SK-N-SH treated with all-trans-retinoic acid at 6 μM for 48 hours (cell line): ENCODE data around the gene TRAF3IP3.

Experiments used
- ATAC-seq: fragments of 200-7000 bp; cut with Tn5 transposase; 3 replicates; pipeline ENCODE4 v1.9.1; 2020; ENCODE audit warnings: mild to moderate bottlenecking, moderate library complexity
- ARNTL ChIP-seq: fragments of 450-650 bp; formaldehyde crosslinking; IDR thresholded peaks from 2 replicates; pipeline ENCODE4 v1.5.0; 2020; ENCODE audit warnings: low read depth, mild to moderate bottlenecking, moderate library complexity, borderline replicate concordance
- BACH2 ChIP-seq: fragments of 250-450 bp; sonication (Bioruptor Pico); IDR thresholded peaks from 2 replicates; pipeline ENCODE4 v1.9.0; 2021; ENCODE audit warnings: mild to moderate bottlenecking, borderline replicate concordance
- CREB5 ChIP-seq: fragments of 250-450 bp; sonication (Bioruptor Pico); IDR thresholded peaks from 2 replicates; pipeline ENCODE4 v1.5.1; 2020; ENCODE audit warnings: low read depth, mild to moderate bottlenecking, moderate library complexity
- CSDC2 ChIP-seq: fragments of 250-450 bp; sonication (Bioruptor Pico); IDR thresholded peaks from 2 replicates; pipeline ENCODE4 v1.5.0; 2020; ENCODE audit warnings: mild to moderate bottlenecking, moderate library complexity
- CSRNP3 ChIP-seq: fragments of 250-450 bp; sonication (Bioruptor Pico); IDR thresholded peaks from 2 replicates; pipeline ENCODE4 v1.5.1; 2021; ENCODE audit warnings: mild to moderate bottlenecking, moderate library complexity
- GLIS3 ChIP-seq: fragments of 250-450 bp; sonication (Bioruptor Pico); IDR thresholded peaks from 2 replicates; pipeline ENCODE4 v1.5.0; 2020; ENCODE audit warnings: mild to moderate bottlenecking, moderate library complexity
- ISL1 ChIP-seq: fragments of 250-450 bp; sonication (Bioruptor Pico); IDR thresholded peaks from 2 replicates; pipeline ENCODE4 v2.1.2; 2022; ENCODE audit warnings: mild to moderate bottlenecking, moderate library complexity
- OSR1 ChIP-seq: fragments of 250-450 bp; sonication (Bioruptor Pico); IDR thresholded peaks from 2 replicates; pipeline ENCODE4 v1.8.0; 2022; ENCODE audit warnings: moderate library complexity, mild to moderate bottlenecking, inconsistent platforms
- PATZ1 ChIP-seq: fragments of 250-450 bp; sonication (Bioruptor Pico); IDR thresholded peaks from 2 replicates; pipeline ENCODE4 v1.8.0; 2020; ENCODE audit warnings: mild to moderate bottlenecking, moderate library complexity, borderline replicate concordance
- RARB ChIP-seq: fragments of 250-450 bp; sonication (Bioruptor Pico); IDR thresholded peaks from 2 replicates; pipeline ENCODE4 v1.8.0; 2021; ENCODE audit warnings: mild to moderate bottlenecking, moderate library complexity
- SNAI2 ChIP-seq: fragments of 250-450 bp; sonication (Bioruptor Pico); IDR thresholded peaks from 2 replicates; pipeline ENCODE4 v1.5.0; 2020; ENCODE audit warnings: mild to moderate bottlenecking, moderate library complexity
- TCF4 ChIP-seq: fragments of 250-450 bp; sonication (Bioruptor Pico); IDR thresholded peaks from 2 replicates; pipeline ENCODE4 v1.8.0; 2021; ENCODE audit warnings: mild to moderate bottlenecking, moderate library complexity, borderline replicate concordance
- TOX ChIP-seq: fragments of 250-450 bp; sonication (Bioruptor Pico); IDR thresholded peaks from 2 replicates; pipeline ENCODE4 v1.8.0; 2021; ENCODE audit warnings: mild to moderate bottlenecking, moderate library complexity, borderline replicate concordance
- ZC3H10 ChIP-seq: fragments of 250-450 bp; sonication (Bioruptor Pico); IDR thresholded peaks from 2 replicates; pipeline ENCODE4 v1.5.1; 2021; ENCODE audit warnings: mild to moderate bottlenecking, moderate library complexity
- ZFP3 ChIP-seq: fragments of 250-450 bp; sonication (Bioruptor Pico); IDR thresholded peaks from 2 replicates; pipeline ENCODE4 v1.5.0; 2020; ENCODE audit warnings: mild to moderate bottlenecking, moderate library complexity
- ZFP30 ChIP-seq: fragments of 450-650 bp; formaldehyde crosslinking; IDR thresholded peaks from 2 replicates; pipeline ENCODE4 v1.5.0; 2022; ENCODE audit warnings: mild to moderate bottlenecking, moderate library complexity
- ZNF565 ChIP-seq: fragments of 450-650 bp; formaldehyde crosslinking; conservative IDR thresholded peaks from 2 replicates; pipeline ENCODE4 v1.5.0; 2020; ENCODE audit warnings: low read depth, mild to moderate bottlenecking, moderate library complexity
- ZNF70 ChIP-seq: fragments of 450-650 bp; formaldehyde crosslinking; IDR thresholded peaks from 2 replicates; pipeline ENCODE4 v1.5.0; 2020; ENCODE audit warnings: mild to moderate bottlenecking, moderate library complexity
- ZNF8 ChIP-seq: fragments of 450-650 bp; formaldehyde crosslinking; IDR thresholded peaks from 2 replicates; pipeline ENCODE4 v1.5.0; 2020; ENCODE audit warnings: mild to moderate bottlenecking, moderate library complexity
- TF ChIP-seq, protein P1 (sequence below): fragments of 250-450 bp; sonication (Bioruptor Pico); IDR thresholded peaks from 2 replicates; pipeline ENCODE4 v1.5.0; 2020; ENCODE audit warnings: mild to moderate bottlenecking, moderate library complexity
- TF ChIP-seq, protein P2 (sequence below): fragments of 250-450 bp; sonication (Bioruptor Pico); IDR thresholded peaks from 2 replicates; pipeline ENCODE4 v1.8.0; 2021; ENCODE audit warnings: low read depth, mild to moderate bottlenecking, moderate library complexity, borderline replicate concordance

TRAF3IP3 gene

DNA sequence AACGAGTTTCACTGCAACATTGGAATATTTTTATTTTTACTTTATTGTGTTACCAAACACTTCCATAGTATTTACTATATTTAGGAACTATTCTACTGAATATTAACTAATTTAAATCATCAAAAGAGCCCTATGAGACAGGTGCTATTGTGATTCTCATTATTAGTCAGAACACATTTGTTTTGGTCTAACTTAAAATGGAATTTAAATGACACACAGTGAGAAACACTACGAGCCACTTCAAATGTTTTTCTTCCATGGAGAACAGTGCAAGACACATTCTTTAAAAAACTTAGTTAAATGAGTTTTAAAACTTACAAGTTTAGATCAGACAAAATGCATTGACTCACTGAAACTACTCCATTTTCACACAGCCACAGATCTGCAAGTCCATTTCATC is 6.6 kb upstream of the TRAF3IP3 start (continued):
- TF ChIP-seq PATZ1 (CRISPR knock-in tag) = no peak
- TF ChIP-seq ZFP30 = no peak
- no peak for TF ChIP-seq CSDC2 (CRISPR knock-in tag)
- TF ChIP-seq ZNF70 = no peak
- TF ChIP-seq, protein P1, sequence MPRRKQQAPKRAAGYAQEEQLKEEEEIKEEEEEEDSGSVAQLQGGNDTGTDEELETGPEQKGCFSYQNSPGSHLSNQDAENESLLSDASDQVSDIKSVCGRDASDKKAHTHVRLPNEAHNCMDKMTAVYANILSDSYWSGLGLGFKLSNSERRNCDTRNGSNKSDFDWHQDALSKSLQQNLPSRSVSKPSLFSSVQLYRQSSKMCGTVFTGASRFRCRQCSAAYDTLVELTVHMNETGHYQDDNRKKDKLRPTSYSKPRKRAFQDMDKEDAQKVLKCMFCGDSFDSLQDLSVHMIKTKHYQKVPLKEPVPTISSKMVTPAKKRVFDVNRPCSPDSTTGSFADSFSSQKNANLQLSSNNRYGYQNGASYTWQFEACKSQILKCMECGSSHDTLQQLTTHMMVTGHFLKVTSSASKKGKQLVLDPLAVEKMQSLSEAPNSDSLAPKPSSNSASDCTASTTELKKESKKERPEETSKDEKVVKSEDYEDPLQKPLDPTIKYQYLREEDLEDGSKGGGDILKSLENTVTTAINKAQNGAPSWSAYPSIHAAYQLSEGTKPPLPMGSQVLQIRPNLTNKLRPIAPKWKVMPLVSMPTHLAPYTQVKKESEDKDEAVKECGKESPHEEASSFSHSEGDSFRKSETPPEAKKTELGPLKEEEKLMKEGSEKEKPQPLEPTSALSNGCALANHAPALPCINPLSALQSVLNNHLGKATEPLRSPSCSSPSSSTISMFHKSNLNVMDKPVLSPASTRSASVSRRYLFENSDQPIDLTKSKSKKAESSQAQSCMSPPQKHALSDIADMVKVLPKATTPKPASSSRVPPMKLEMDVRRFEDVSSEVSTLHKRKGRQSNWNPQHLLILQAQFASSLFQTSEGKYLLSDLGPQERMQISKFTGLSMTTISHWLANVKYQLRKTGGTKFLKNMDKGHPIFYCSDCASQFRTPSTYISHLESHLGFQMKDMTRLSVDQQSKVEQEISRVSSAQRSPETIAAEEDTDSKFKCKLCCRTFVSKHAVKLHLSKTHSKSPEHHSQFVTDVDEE (CRISPR knock-in tag) = no peak
- TF ChIP-seq ISL1 (CRISPR knock-in tag) = no peak
- no peak for TF ChIP-seq TOX (CRISPR knock-in tag)

- TF ChIP-seq ARNTL (CRISPR knock-in tag) (no peak), ZNF70 (no peak), SNAI2 (CRISPR knock-in tag) (no peak), CREB5 (CRISPR knock-in tag) (no peak), ZFP30 (no peak), ZFP3 (CRISPR knock-in tag) (no peak), ZNF565 (CRISPR knock-in tag) (no peak), CSDC2 (CRISPR knock-in tag) (no peak), TCF4 (no peak), GLIS3 (CRISPR knock-in tag) (no peak), RARB (CRISPR knock-in tag) (no peak), OSR1 (no peak), PATZ1 (CRISPR knock-in tag) (no peak), TOX (CRISPR knock-in tag) (no peak), ZNF8 (CRISPR knock-in tag) (no peak), CSRNP3 (CRISPR knock-in tag) (no peak), ZC3H10 (CRISPR knock-in tag) (no peak), BACH2 (CRISPR knock-in tag) (no peak)
- TF ChIP-seq, protein P1 (CRISPR knock-in tag) = no peak
- TF ChIP-seq, protein P2, sequence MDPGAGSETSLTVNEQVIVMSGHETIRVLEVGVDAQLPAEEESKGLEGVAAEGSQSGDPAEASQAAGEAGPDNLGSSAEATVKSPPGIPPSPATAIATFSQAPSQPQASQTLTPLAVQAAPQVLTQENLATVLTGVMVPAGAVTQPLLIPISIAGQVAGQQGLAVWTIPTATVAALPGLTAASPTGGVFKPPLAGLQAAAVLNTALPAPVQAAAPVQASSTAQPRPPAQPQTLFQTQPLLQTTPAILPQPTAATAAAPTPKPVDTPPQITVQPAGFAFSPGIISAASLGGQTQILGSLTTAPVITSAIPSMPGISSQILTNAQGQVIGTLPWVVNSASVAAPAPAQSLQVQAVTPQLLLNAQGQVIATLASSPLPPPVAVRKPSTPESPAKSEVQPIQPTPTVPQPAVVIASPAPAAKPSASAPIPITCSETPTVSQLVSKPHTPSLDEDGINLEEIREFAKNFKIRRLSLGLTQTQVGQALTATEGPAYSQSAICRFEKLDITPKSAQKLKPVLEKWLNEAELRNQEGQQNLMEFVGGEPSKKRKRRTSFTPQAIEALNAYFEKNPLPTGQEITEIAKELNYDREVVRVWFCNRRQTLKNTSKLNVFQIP (CRISPR knock-in tag) = no peak
- ATAC-seq = no peak
Observed at GRCh38 chr1:209749670-209750323, 6.1 kb upstream of the TRAF3IP3 start.
